GM23338 (cell line): Measurements from ENCODE around the gene SNAPC1. TPM values are rescaled to one million over a fixed set of nuclear protein-coding genes. Genes with fewer than 3 reads are reported as not detected.

Source experiments
- ATAC-seq: fragments of 200-7000 bp; cut with Tn5 transposase; 3 replicates; pipeline ENCODE4 v1.9.1; 2020
- DNase-seq: peaks from one replicate; pipeline ENCODE4 v3.0.0-alpha.2; 2015; ENCODE audit warnings: low spot score
- H2AFZ ChIP-seq: fragments of 200-600 bp; sonication (generic); 2 replicates; pipeline ENCODE4 v1.8.0; 2016; ENCODE audit warnings: antibody characterized with exemption, mild to moderate bottlenecking, moderate library complexity
- H3F3A ChIP-seq: fragments of 200-600 bp; sonication (generic); replicated peaks from 2 replicates; pipeline ENCODE4 v1.8.0; 2017; ENCODE audit warnings: antibody characterized with exemption, mixed run types, low read depth
- H3K27ac ChIP-seq: fragments of 200-600 bp; sonication (generic); 2 replicates; pipeline ENCODE4 v1.6.1; 2016; ENCODE audit warnings: low read depth
- H3K27me3 ChIP-seq: fragments of 200-600 bp; sonication (generic); 2 replicates; pipeline ENCODE4 v1.8.0; 2016; ENCODE audit warnings: mild to moderate bottlenecking, mixed run types, moderate library complexity; ENCODE audit not compliant: insufficient read depth
- H3K36me3 ChIP-seq: fragments of 200-600 bp; sonication (generic); 2 replicates; pipeline ENCODE4 v1.8.0; 2016; ENCODE audit warnings: mild to moderate bottlenecking; ENCODE audit not compliant: insufficient read depth
- H3K4me1 ChIP-seq: fragments of 200-600 bp; sonication (generic); 2 replicates; pipeline ENCODE4 v1.8.0; 2016; ENCODE audit warnings: mild to moderate bottlenecking, moderate library complexity; ENCODE audit not compliant: insufficient read depth
- H3K4me2 ChIP-seq: fragments of 200-600 bp; sonication (generic); 2 replicates; pipeline ENCODE4 v1.7.1; 2017; ENCODE audit warnings: mixed run types
- H3K4me3 ChIP-seq: fragments of 200-600 bp; sonication (generic); 2 replicates; pipeline ENCODE4 v1.6.1; 2016; ENCODE audit warnings: mixed run types
- H3K79me2 ChIP-seq: fragments of 200-600 bp; sonication (generic); replicated peaks from 2 replicates; pipeline ENCODE4 v1.8.0; 2017; ENCODE audit warnings: mild to moderate bottlenecking; ENCODE audit not compliant: insufficient read depth
- H3K9me2 ChIP-seq: fragments of 200-600 bp; sonication (generic); 2 replicates; pipeline ENCODE4 v1.8.0; 2017; ENCODE audit not compliant: insufficient read depth
- H4K20me1 ChIP-seq: fragments of 200-600 bp; sonication (generic); replicated peaks from 2 replicates; pipeline ENCODE4 v1.8.0; 2017; ENCODE audit warnings: mild to moderate bottlenecking; ENCODE audit not compliant: insufficient read depth
- H3K27ac Mint-ChIP-seq: 2 replicates; pipeline ENCODE4 v1.8.0; 2020; ENCODE audit warnings: inconsistent platforms, mild to moderate bottlenecking, moderate library complexity, mixed read lengths
- H3K27me3 Mint-ChIP-seq: 3 replicates; pipeline ENCODE4 v1.8.0; 2022; ENCODE audit warnings: low read depth, mild to moderate bottlenecking, moderate library complexity, mixed read lengths, inconsistent platforms; ENCODE audit not compliant: insufficient read depth, poor library complexity
- H3K36me3 Mint-ChIP-seq: 3 replicates; pipeline ENCODE4 v1.8.0; 2021; ENCODE audit warnings: low read depth, mild to moderate bottlenecking, inconsistent platforms, moderate library complexity, mixed read lengths
- H3K4me1 Mint-ChIP-seq: 3 replicates; pipeline ENCODE4 v1.8.0; 2020; ENCODE audit warnings: mild to moderate bottlenecking, inconsistent platforms, mixed read lengths
- H3K4me3 Mint-ChIP-seq: 3 replicates; pipeline ENCODE4 v1.8.0; 2021; ENCODE audit warnings: moderate library complexity, mild to moderate bottlenecking, inconsistent platforms, mixed read lengths
- H3K9me3 Mint-ChIP-seq: 3 replicates; pipeline ENCODE4 v1.8.0; 2020; ENCODE audit warnings: moderate library complexity, mild to moderate bottlenecking, inconsistent platforms, mixed read lengths
- JUNB ChIP-seq: IDR thresholded peaks from one replicate; pipeline ENCODE4 v1.6.1; 2016; ENCODE audit warnings: antibody characterized with exemption; ENCODE audit not compliant: unreplicated experiment
- POLR2AphosphoS5 ChIP-seq: IDR thresholded peaks from 2 replicates; pipeline ENCODE4 v1.6.1; 2016; ENCODE audit warnings: antibody characterized with exemption, low read depth
- STAT1 ChIP-seq: IDR thresholded peaks from one replicate; pipeline ENCODE4 v1.6.1; 2016; ENCODE audit warnings: antibody characterized with exemption; ENCODE audit not compliant: unreplicated experiment
- ZNF462 ChIP-seq: fragments of 250-450 bp; sonication (Bioruptor Pico); IDR thresholded peaks from 2 replicates; pipeline ENCODE4 v1.5.0; 2020; ENCODE audit warnings: mild to moderate bottlenecking, moderate library complexity
- polyA plus RNA-seq: library from polyadenylated mRNA; unstranded; fragments of >200 nt; fragmentation: Nextera tagmentation; extraction: Ambion mirVana; gene quantifications from 2 replicates; pipeline ENCODE4 v1.2.1, GENCODE V29; 2016
- total RNA-seq: library from RNA; depleted of rRNA; stranded (reverse); fragments of >200 nt; shearing (Covaris generic); gene quantifications from 2 replicates; pipeline ENCODE4 v1.2.3, GENCODE V29; 2014
- TF ChIP-seq, protein P1 (sequence below): IDR thresholded peaks from one replicate; pipeline ENCODE4 v1.6.1; 2018; ENCODE audit warnings: antibody characterized with exemption; ENCODE audit not compliant: unreplicated experiment

Gene SNAPC1
- total and polyA plus RNA-seq, 2 experiments from 2014 or later = 14.8 to 33.4 TPM

DNA sequence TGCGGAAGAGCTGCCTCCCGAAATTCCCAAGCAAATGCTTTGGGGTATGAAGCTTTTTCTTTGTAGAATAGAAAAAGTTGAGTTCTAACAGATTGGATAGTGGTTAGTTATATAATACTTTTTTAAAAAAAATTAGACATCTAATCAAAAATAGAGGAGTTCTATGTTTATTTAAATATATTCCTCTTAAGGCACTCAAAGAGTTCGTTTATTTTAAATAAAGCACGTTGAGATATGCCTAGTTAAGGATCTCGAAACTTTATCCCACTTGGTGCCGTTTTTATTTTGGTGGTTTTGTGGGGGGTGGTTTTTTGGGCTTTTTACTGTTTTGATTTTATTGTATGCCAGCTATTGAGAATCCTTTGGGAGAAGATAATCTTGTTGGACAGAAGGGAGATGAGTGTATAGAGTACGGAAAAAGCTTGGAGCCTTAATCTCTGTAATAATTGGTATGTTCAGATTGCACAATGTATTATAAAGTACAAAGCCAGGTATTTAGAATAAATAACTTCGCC lies 10.7 kb upstream of the SNAPC1 start (continued):
- TF ChIP-seq ZNF462 = no peak
- TF ChIP-seq, protein P1, sequence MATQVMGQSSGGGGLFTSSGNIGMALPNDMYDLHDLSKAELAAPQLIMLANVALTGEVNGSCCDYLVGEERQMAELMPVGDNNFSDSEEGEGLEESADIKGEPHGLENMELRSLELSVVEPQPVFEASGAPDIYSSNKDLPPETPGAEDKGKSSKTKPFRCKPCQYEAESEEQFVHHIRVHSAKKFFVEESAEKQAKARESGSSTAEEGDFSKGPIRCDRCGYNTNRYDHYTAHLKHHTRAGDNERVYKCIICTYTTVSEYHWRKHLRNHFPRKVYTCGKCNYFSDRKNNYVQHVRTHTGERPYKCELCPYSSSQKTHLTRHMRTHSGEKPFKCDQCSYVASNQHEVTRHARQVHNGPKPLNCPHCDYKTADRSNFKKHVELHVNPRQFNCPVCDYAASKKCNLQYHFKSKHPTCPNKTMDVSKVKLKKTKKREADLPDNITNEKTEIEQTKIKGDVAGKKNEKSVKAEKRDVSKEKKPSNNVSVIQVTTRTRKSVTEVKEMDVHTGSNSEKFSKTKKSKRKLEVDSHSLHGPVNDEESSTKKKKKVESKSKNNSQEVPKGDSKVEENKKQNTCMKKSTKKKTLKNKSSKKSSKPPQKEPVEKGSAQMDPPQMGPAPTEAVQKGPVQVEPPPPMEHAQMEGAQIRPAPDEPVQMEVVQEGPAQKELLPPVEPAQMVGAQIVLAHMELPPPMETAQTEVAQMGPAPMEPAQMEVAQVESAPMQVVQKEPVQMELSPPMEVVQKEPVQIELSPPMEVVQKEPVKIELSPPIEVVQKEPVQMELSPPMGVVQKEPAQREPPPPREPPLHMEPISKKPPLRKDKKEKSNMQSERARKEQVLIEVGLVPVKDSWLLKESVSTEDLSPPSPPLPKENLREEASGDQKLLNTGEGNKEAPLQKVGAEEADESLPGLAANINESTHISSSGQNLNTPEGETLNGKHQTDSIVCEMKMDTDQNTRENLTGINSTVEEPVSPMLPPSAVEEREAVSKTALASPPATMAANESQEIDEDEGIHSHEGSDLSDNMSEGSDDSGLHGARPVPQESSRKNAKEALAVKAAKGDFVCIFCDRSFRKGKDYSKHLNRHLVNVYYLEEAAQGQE = no peak
- TF ChIP-seq STAT1 = no peak
- no peak for TF ChIP-seq JUNB

DNA sequence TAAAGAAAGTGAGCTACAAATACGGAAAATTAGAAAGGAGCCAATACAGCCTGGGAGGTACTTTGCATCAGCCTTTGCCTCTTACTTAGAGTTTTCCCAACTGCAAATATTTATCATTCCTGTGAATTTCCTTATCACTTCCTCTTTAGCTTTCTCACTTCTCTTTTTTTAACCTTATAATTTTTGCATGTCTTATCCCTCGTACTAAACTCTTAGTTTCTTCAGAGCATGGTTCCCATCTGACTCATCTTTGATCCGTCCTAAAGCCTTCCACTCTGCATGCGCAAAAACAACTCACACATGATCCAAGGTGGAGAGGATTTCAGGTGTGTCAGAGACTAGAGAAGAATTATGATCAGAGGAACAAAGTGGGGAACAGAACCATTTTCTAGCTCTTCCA lies 9.6 kb upstream of the SNAPC1 start:
- peak overlapping the region; percentile 59; the same call in 1 of the 2 replicates for H3K27ac ChIP-seq
- H3K36me3 ChIP-seq = peaks cover 9% of the 10 kb centered on the region
- no peak for DNase-seq
- peaks cover 6% of the 10 kb centered on the region; the same call in 1 of the 2 replicates for H3K9me2 ChIP-seq
- no peak overlapping the region for H3K4me2 ChIP-seq
- no peak overlapping the region; the same call in 2 of the 3 replicates for H3K4me3 Mint-ChIP-seq
- no peak overlapping the region for H3K4me3 ChIP-seq
- H2AFZ ChIP-seq = no peak overlapping the region
- H3K27me3 Mint-ChIP-seq = peaks cover 13% of the 10 kb centered on the region
- no peaks in the 10 kb centered on the region for H3F3A ChIP-seq
- no peaks in the 10 kb centered on the region for H3K79me2 ChIP-seq
- no peak for ATAC-seq
- 0 out of 2 replicates have a peak, but pooled peaks cover 3% of the 10 kb centered on the region for H4K20me1 ChIP-seq
- peaks cover 22% of the 10 kb centered on the region for H3K4me1 ChIP-seq
- H3K27ac Mint-ChIP-seq = 0 out of 2 replicates have a peak overlapping the region, but pooled peaks have one; percentile 18
- H3K4me1 Mint-ChIP-seq = peaks cover 51% of the 10 kb centered on the region
- H3K27me3 ChIP-seq = no peaks in the 10 kb centered on the region
- H3K36me3 Mint-ChIP-seq = peaks cover 9% of the 10 kb centered on the region; the same call in 2 of the 3 replicates
- peaks cover 3% of the 10 kb centered on the region; the same call in 1 of the 3 replicates for H3K9me3 Mint-ChIP-seq
- no peak for TF ChIP-seq ZNF462
- TF ChIP-seq POLR2AphosphoS5 = no peak
